Measurements from ENCODE around the gene ANKLE2. TPM values are rescaled to one million over a fixed set of nuclear protein-coding genes. Genes with fewer than 3 reads are reported as not detected.
A peak's percentile ranks its signal among the peaks of the same experiment; 100 is the strongest.

ANKLE2 gene
- total and polyA plus RNA-seq, 3 experiments from 2014 or later, result 40.6 to 119 (median 114) TPM

- no peak overlapping the region for H3K4me3 ChIP-seq (ENCODE audit: low read length)
- peak overlapping the region in 2 of 8 donors; percentile 5 to 27 for H3K27ac Mint-ChIP-seq
- peaks cover 2 to 7% (median 5%) of the 10 kb centered on the region in 3 donors for H3K4me1 Mint-ChIP-seq
- no peak overlapping the region for H3K27ac ChIP-seq (ENCODE audit: low read depth, low read length)
- H3K4me3 Mint-ChIP-seq, result no peak overlapping the region
- no peaks in the 10 kb centered on the region for H3K27me3 ChIP-seq (ENCODE audit: insufficient read depth, low read length, poor library complexity, severe bottlenecking)
- no peaks in the 10 kb centered on the region for H3K9me3 Mint-ChIP-seq
- ChIA-PET CTCF (no interaction called here), POLR2A (no interaction called here)
- no peaks in the 10 kb centered on the region for H3K9me3 ChIP-seq (ENCODE audit: low read length)
- H3K36me3 Mint-ChIP-seq, result peaks cover 6 to 85% (median 12%) of the 10 kb centered on the region in 3 donors
- no peak for DNase-seq
- H3K4me1 ChIP-seq (ENCODE audit: insufficient read depth, low read length), result no peaks in the 10 kb centered on the region
- H3K36me3 ChIP-seq (ENCODE audit: insufficient read depth, low read length), result peaks cover 69% of the 10 kb centered on the region
- no peaks in the 10 kb centered on the region for H3K27me3 Mint-ChIP-seq
Observed at GRCh38 chr12:132748319-132748718, 13.3 kb downstream of the ANKLE2 start.

- Histone ChIP-seq H3K27me3 (ENCODE audit: insufficient read depth, low read length, poor library complexity, severe bottlenecking) (no peaks in the 10 kb centered on the region), H3K4me1 (ENCODE audit: insufficient read depth, low read length) (no peaks in the 10 kb centered on the region), H3K27ac (ENCODE audit: low read depth, low read length) (no peak overlapping the region), H3K4me3 (ENCODE audit: low read length) (no peak overlapping the region), H3K36me3 (ENCODE audit: insufficient read depth, low read length) (peaks cover 70% of the 10 kb centered on the region), H3K9me3 (ENCODE audit: low read length) (no peaks in the 10 kb centered on the region)
- ChIA-PET POLR2A (no interaction called here), CTCF (no interaction called here)
- no peaks in the 10 kb centered on the region for H3K9me3 Mint-ChIP-seq
- no peaks in the 10 kb centered on the region for H3K27me3 Mint-ChIP-seq
- DNase-seq, result no peak
- H3K4me3 Mint-ChIP-seq, result no peak overlapping the region
- peaks cover 8 to 85% (median 12%) of the 10 kb centered on the region in 3 donors for H3K36me3 Mint-ChIP-seq
- H3K4me1 Mint-ChIP-seq, result peaks cover 2 to 10% (median 8%) of the 10 kb centered on the region in 3 donors
- peak overlapping the region in 1 of 8 donors; percentile 13 for H3K27ac Mint-ChIP-seq
Observed at GRCh38 chr12:132747896-132748295, 13.7 kb downstream of the ANKLE2 start.

GRCh38 chr12:132747395-132747794 is 14.2 kb downstream of the ANKLE2 start:
- Mint-ChIP-seq H3K36me3 (peaks cover 13 to 86% (median 17%) of the 10 kb centered on the region in 3 donors), H3K4me1 (peaks cover 6 to 15% (median 12%) of the 10 kb centered on the region in 3 donors), H3K9me3 (no peaks in the 10 kb centered on the region), H3K4me3 (no peak overlapping the region), H3K27me3 (no peaks in the 10 kb centered on the region), H3K27ac (no peak overlapping the region)
- peaks cover 70% of the 10 kb centered on the region for H3K36me3 ChIP-seq (ENCODE audit: insufficient read depth, low read length)
- no peak overlapping the region for H3K27ac ChIP-seq (ENCODE audit: low read depth, low read length)
- no peak overlapping the region for H3K4me3 ChIP-seq (ENCODE audit: low read length)
- ChIA-PET CTCF (no interaction called here), POLR2A (no interaction called here)
- no peaks in the 10 kb centered on the region for H3K4me1 ChIP-seq (ENCODE audit: insufficient read depth, low read length)
- no peak for DNase-seq
- H3K9me3 ChIP-seq (ENCODE audit: low read length), result no peaks in the 10 kb centered on the region
- no peaks in the 10 kb centered on the region for H3K27me3 ChIP-seq (ENCODE audit: insufficient read depth, low read length, poor library complexity, severe bottlenecking)

DNA sequence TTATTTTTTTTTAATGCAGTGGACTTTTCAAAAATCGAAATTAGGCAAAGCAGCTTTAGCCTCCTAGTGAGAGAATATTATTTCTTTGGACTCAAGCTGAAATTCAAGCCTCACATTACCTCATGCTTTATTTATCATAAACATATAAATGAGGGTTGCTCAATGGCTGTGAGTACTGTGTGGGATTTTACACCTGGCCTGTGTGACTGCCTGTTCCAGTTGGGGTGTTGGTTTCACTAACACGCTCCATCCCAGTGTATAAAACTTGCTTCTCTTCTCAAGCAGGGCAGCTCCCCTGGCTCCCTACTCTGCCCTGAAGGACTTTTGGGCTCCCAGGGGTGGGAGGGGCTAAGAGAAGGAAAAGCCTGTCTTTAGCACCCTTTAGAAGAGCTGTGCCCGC is 15.0 kb downstream of the ANKLE2 start:
- DNase-seq, result no peak
- no peaks in the 10 kb centered on the region for H3K27me3 Mint-ChIP-seq
- Histone ChIP-seq H3K9me3 (ENCODE audit: low read length) (no peaks in the 10 kb centered on the region), H3K4me1 (ENCODE audit: insufficient read depth, low read length) (no peaks in the 10 kb centered on the region), H3K27ac (ENCODE audit: low read depth, low read length) (no peak overlapping the region), H3K36me3 (ENCODE audit: insufficient read depth, low read length) (peaks cover 77% of the 10 kb centered on the region), H3K27me3 (ENCODE audit: insufficient read depth, low read length, poor library complexity, severe bottlenecking) (no peaks in the 10 kb centered on the region), H3K4me3 (ENCODE audit: low read length) (no peak overlapping the region)
- H3K4me3 Mint-ChIP-seq, result no peak overlapping the region
- H3K4me1 Mint-ChIP-seq, result peaks cover 7 to 17% (median 16%) of the 10 kb centered on the region in 3 donors
- no peak overlapping the region for H3K27ac Mint-ChIP-seq
- peaks cover 13 to 89% (median 19%) of the 10 kb centered on the region in 3 donors for H3K36me3 Mint-ChIP-seq
- ChIA-PET CTCF (no interaction called here), POLR2A (no interaction called here)
- no peaks in the 10 kb centered on the region for H3K9me3 Mint-ChIP-seq

- no peak overlapping the region for H3K4me3 Mint-ChIP-seq
- POLR2A ChIA-PET, result no interaction called here
- no peaks in the 10 kb centered on the region for H3K9me3 Mint-ChIP-seq
- Histone ChIP-seq H3K4me1 (ENCODE audit: insufficient read depth, low read length) (no peaks in the 10 kb centered on the region), H3K4me3 (ENCODE audit: low read length) (no peak overlapping the region), H3K9me3 (ENCODE audit: low read length) (no peaks in the 10 kb centered on the region), H3K27me3 (ENCODE audit: insufficient read depth, low read length, poor library complexity, severe bottlenecking) (no peaks in the 10 kb centered on the region), H3K27ac (ENCODE audit: low read depth, low read length) (no peak overlapping the region), H3K36me3 (ENCODE audit: insufficient read depth, low read length) (peaks cover 85% of the 10 kb centered on the region)
- peaks cover 13 to 97% (median 24%) of the 10 kb centered on the region in 3 donors for H3K36me3 Mint-ChIP-seq
- peaks cover 7 to 21% (median 16%) of the 10 kb centered on the region in 3 donors for H3K4me1 Mint-ChIP-seq
- no peak for DNase-seq
- CTCF ChIA-PET, result no interaction called here
- no peaks in the 10 kb centered on the region for H3K27me3 Mint-ChIP-seq
- peak overlapping the region in 2 of 8 donors; percentile 70 to 79 for H3K27ac Mint-ChIP-seq
Observed at GRCh38 chr12:132743831-132744230, 17.8 kb downstream of the ANKLE2 start.

DNA sequence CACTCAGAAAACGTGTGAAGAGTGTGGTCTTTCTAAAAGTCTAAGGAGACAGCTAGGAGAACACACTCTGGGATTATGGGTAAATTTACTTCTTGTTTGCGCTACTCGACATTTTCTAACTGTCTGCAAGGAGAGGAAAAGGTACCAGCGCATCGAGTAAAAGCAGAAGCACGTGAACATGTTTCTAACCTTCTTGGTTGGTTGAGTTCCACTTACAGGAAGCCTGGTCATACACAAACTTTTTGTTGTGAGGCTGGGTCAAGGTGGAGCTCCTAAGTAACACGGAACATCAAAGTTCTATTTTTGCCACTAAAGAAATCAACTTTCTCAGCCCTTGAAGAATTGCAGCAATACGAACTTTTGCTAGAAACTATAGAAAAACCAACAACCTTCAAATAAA is 20.0 kb downstream of the ANKLE2 start:
- H3K27ac Mint-ChIP-seq, result peak overlapping the region in 1 of 8 donors; percentile 69
- peaks cover 73% of the 10 kb centered on the region for H3K36me3 ChIP-seq (ENCODE audit: insufficient read depth, low read length)
- ChIA-PET CTCF (interaction anchor here (0.8 to 1.8 kb wide), 2 partner anchors 8 to 12 kb away, joined by 3 to 5 read pairs; no protein-coding TSS in a partner anchor), POLR2A (no interaction called here)
- no peak overlapping the region for H3K27ac ChIP-seq (ENCODE audit: low read depth, low read length)
- H3K4me3 ChIP-seq (ENCODE audit: low read length), result no peak overlapping the region
- no peaks in the 10 kb centered on the region for H3K27me3 Mint-ChIP-seq
- H3K9me3 ChIP-seq (ENCODE audit: low read length), result no peaks in the 10 kb centered on the region
- DNase-seq, result no peak
- H3K36me3 Mint-ChIP-seq, result peaks cover 13 to 92% (median 28%) of the 10 kb centered on the region in 3 donors
- no peaks in the 10 kb centered on the region for H3K9me3 Mint-ChIP-seq
- peaks cover 7 to 21% (median 16%) of the 10 kb centered on the region in 3 donors for H3K4me1 Mint-ChIP-seq
- H3K4me1 ChIP-seq (ENCODE audit: insufficient read depth, low read length), result no peaks in the 10 kb centered on the region
- no peaks in the 10 kb centered on the region for H3K27me3 ChIP-seq (ENCODE audit: insufficient read depth, low read length, poor library complexity, severe bottlenecking)
- no peak overlapping the region for H3K4me3 Mint-ChIP-seq

- Histone ChIP-seq H3K9me3 (ENCODE audit: low read length) (no peaks in the 10 kb centered on the region), H3K4me3 (ENCODE audit: low read length) (no peak overlapping the region), H3K36me3 (ENCODE audit: insufficient read depth, low read length) (peaks cover 68% of the 10 kb centered on the region), H3K27ac (ENCODE audit: low read depth, low read length) (no peak overlapping the region), H3K4me1 (ENCODE audit: insufficient read depth, low read length) (no peaks in the 10 kb centered on the region), H3K27me3 (ENCODE audit: insufficient read depth, low read length, poor library complexity, severe bottlenecking) (no peaks in the 10 kb centered on the region)
- no peak for DNase-seq
- no peaks in the 10 kb centered on the region for H3K27me3 Mint-ChIP-seq
- POLR2A ChIA-PET, result no interaction called here
- no peak overlapping the region for H3K4me3 Mint-ChIP-seq
- no peak overlapping the region for H3K27ac Mint-ChIP-seq
- CTCF ChIA-PET, result no interaction called here
- peaks cover 13 to 91% (median 26%) of the 10 kb centered on the region in 3 donors for H3K36me3 Mint-ChIP-seq
- H3K9me3 Mint-ChIP-seq, result no peaks in the 10 kb centered on the region
- peaks cover 7 to 21% (median 16%) of the 10 kb centered on the region in 3 donors for H3K4me1 Mint-ChIP-seq
Observed at GRCh38 chr12:132740652-132741051, 21.0 kb downstream of the ANKLE2 start.

DNA sequence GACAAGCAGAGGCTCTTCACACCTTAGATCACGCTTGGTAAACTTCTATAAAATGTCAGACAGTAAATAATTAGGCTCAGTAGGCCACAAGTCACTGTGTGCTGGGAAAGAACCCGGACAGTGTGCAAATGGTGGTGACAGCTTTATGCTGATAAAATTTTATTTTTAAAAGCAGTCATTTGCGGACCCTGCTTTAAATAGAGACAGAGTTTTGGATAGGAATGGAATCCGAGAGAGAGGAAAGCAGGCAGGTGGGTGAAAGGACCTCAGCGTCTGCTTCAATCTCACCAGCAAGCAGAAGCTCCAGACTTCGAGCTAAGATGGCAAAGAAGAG is 21.4 kb downstream of the ANKLE2 start:
- CTCF ChIA-PET, result no interaction called here
- POLR2A ChIA-PET, result no interaction called here

More for the DNA sequence above, 21.4 kb downstream of the ANKLE2 start:
- Histone ChIP-seq H3K4me1 (ENCODE audit: insufficient read depth, low read length) (no peaks in the 10 kb centered on the region), H3K9me3 (ENCODE audit: low read length) (no peaks in the 10 kb centered on the region), H3K36me3 (ENCODE audit: insufficient read depth, low read length) (peaks cover 66% of the 10 kb centered on the region), H3K27ac (ENCODE audit: low read depth, low read length) (no peak overlapping the region), H3K27me3 (ENCODE audit: insufficient read depth, low read length, poor library complexity, severe bottlenecking) (no peaks in the 10 kb centered on the region), H3K4me3 (ENCODE audit: low read length) (no peak overlapping the region)
- Mint-ChIP-seq H3K9me3 (no peaks in the 10 kb centered on the region), H3K4me1 (peaks cover 7 to 21% (median 16%) of the 10 kb centered on the region in 3 donors), H3K27ac (no peak overlapping the region), H3K4me3 (no peak overlapping the region), H3K36me3 (peaks cover 13 to 91% (median 28%) of the 10 kb centered on the region in 3 donors), H3K27me3 (no peaks in the 10 kb centered on the region)
- DNase-seq, result no peak
